Gastroesophageal sphincter (tissue), 4 donors: ENCODE data around the gene SCN1A. TPM values are rescaled to one million over a fixed set of nuclear protein-coding genes. Genes with fewer than 3 reads are reported as not detected.

Source experiments
- ATAC-seq: fragments of 150-250 bp; one replicate; pipeline ENCODE4 v1.9.1; 2016; ENCODE audit warnings: mild to moderate bottlenecking, moderate library complexity
- H3K27ac ChIP-seq, 4 donors: fragments of 200-600 bp; sonication (generic) in 3 of 4; 1 replicate in 3 of 4; 2 replicates in 1 of 4; pipeline ENCODE4 v1.5.1; 2016 to 2019
- H3K27me3 ChIP-seq: fragments of 200-600 bp; sonication (generic); one replicate; pipeline ENCODE4 v1.5.1; 2019
- H3K36me3 ChIP-seq, 2 donors: fragments of 200-600 bp; sonication (generic); one replicate each; pipeline ENCODE4 v1.5.1; 2019; ENCODE audit warnings: control low read depth in 1 of 2
- H3K4me1 ChIP-seq, 3 donors: fragments of 200-600 bp; sonication (generic); 1 replicate in 2 of 3; 2 replicates in 1 of 3; pipeline ENCODE4 v1.5.1; 2016 to 2019; ENCODE audit warnings: control low read depth in 2 of 3
- H3K4me3 ChIP-seq, 2 donors: fragments of 200-600 bp; sonication (generic); one replicate each; pipeline ENCODE4 v1.5.1; 2019; ENCODE audit warnings: mild to moderate bottlenecking in 1 of 2, moderate library complexity in 1 of 2
- H3K9me3 ChIP-seq, 3 donors: fragments of 200-600 bp; sonication (generic); one replicate each; pipeline ENCODE4 v1.5.1; 2017 to 2019; ENCODE audit warnings: control low read depth in 2 of 3
- CTCF ChIP-seq, 4 experiments: fragments of 200-600 bp in 2 of 4; fragments of 450-650 bp in 2 of 4; sonication (generic) in 1 of 4; IDR thresholded peaks; one replicate each; pipeline ENCODE4 v1.5.1; 2017 to 2019; ENCODE audit warnings: antibody characterized with exemption in 4 of 4, mild to moderate bottlenecking in 2 of 4, moderate library complexity in 2 of 4
- EP300 ChIP-seq: sonication (generic); formaldehyde crosslinking; IDR thresholded peaks from one replicate; pipeline ENCODE4 v1.6.1; 2017; ENCODE audit warnings: antibody characterized with exemption, mild to moderate bottlenecking
- POLR2A ChIP-seq, 2 donors: fragments of 450-650 bp; IDR thresholded peaks; one replicate each; pipeline ENCODE4 v1.6.1; 2017; ENCODE audit warnings: antibody characterized with exemption in 2 of 2, mild to moderate bottlenecking in 2 of 2, moderate library complexity in 1 of 2
- POLR2AphosphoS5 ChIP-seq: sonication (generic); formaldehyde crosslinking; IDR thresholded peaks from one replicate; pipeline ENCODE4 v1.6.1; 2017; ENCODE audit warnings: antibody characterized with exemption
- WGBS, 2 donors: methylation state at CpG; one replicate each; pipeline ENCODE4 v1.1.5; 2018; ENCODE audit warnings: low coverage in 1 of 2; 5-methylcytosine and 5-hydroxymethylcytosine counted together
- total RNA-seq, 4 donors: library from RNA; depleted of rRNA; stranded (reverse); fragments of >200 nt; gene quantifications; one replicate each; pipeline ENCODE4 v1.1.0, GENCODE V29; 2016

Gene SCN1A
- total RNA-seq, 4 donors from 2014 or later = 0.05 to 0.08 TPM; not detected in 2

- Histone ChIP-seq H3K27me3 (no peaks in the 10 kb centered on the region), H3K9me3 (no peaks in the 10 kb centered on the region), H3K4me3 (no peak overlapping the region), H3K4me1 (no peaks in the 10 kb centered on the region), H3K27ac (no peak overlapping the region), H3K36me3 (no peaks in the 10 kb centered on the region)
- TF ChIP-seq EP300 (no peak), POLR2A (IDR thresholded peaks at IDR 0.05) (no peak), CTCF (IDR thresholded peaks at IDR 0.05) (no peak), POLR2AphosphoS5 (no peak)
- 61 to 63% methylated on average over 5 of the region's 5 CpGs for WGBS, 2 donors
- no peak for ATAC-seq
Measured at GRCh38 chr2:166017208-166017607, 110.6 kb downstream of the SCN1A start.

- WGBS, 2 donors = 29 to 33% methylated on average over 1 of the region's 1 CpG
- ATAC-seq = no peak
- H3K4me3 ChIP-seq = no peak overlapping the region
- no peaks in the 10 kb centered on the region for H3K4me1 ChIP-seq
- H3K9me3 ChIP-seq = no peaks in the 10 kb centered on the region
- no peaks in the 10 kb centered on the region for H3K27me3 ChIP-seq
- H3K27ac ChIP-seq = no peak overlapping the region
- no peaks in the 10 kb centered on the region for H3K36me3 ChIP-seq
- no peak for TF ChIP-seq POLR2AphosphoS5
- TF ChIP-seq EP300 = no peak
- no peak for TF ChIP-seq POLR2A (IDR thresholded peaks at IDR 0.05)
- no peak for TF ChIP-seq CTCF (IDR thresholded peaks at IDR 0.05)
Measured at GRCh38 chr2:166013878-166014277, 113.9 kb downstream of the SCN1A start.

GRCh38 chr2:166011660-166012059 is 116.2 kb downstream of the SCN1A start:
- Histone ChIP-seq H3K4me3 (no peak overlapping the region), H3K27ac (no peak overlapping the region), H3K36me3 (no peaks in the 10 kb centered on the region), H3K27me3 (no peaks in the 10 kb centered on the region), H3K9me3 (no peaks in the 10 kb centered on the region), H3K4me1 (no peaks in the 10 kb centered on the region)
- WGBS, 2 donors = 86 to 100% methylated on average over 1 of the region's 1 CpG
- no peak for TF ChIP-seq POLR2A (IDR thresholded peaks at IDR 0.05)
- TF ChIP-seq EP300 = no peak
- TF ChIP-seq POLR2AphosphoS5 = no peak
- TF ChIP-seq CTCF (IDR thresholded peaks at IDR 0.05) = no peak
- no peak for ATAC-seq

GRCh38 chr2:166000401-166000800 is 127.4 kb downstream of the SCN1A start:
- Histone ChIP-seq H3K9me3 (no peaks in the 10 kb centered on the region), H3K36me3 (no peaks in the 10 kb centered on the region), H3K27me3 (no peaks in the 10 kb centered on the region), H3K4me3 (no peak overlapping the region), H3K4me1 (no peaks in the 10 kb centered on the region), H3K27ac (no peak overlapping the region)
- ATAC-seq = no peak
- no peak for TF ChIP-seq POLR2A (IDR thresholded peaks at IDR 0.05)
- WGBS, 2 donors = 49 to 56% methylated on average over 2 of the region's 2 CpGs

GRCh38 chr2:165990846-165991245 is 137.0 kb downstream of the SCN1A start:
- no peak for ATAC-seq
- Histone ChIP-seq H3K36me3 (no peaks in the 10 kb centered on the region), H3K9me3 (no peaks in the 10 kb centered on the region), H3K4me1 (no peaks in the 10 kb centered on the region), H3K4me3 (no peak overlapping the region), H3K27me3 (no peaks in the 10 kb centered on the region), H3K27ac (no peak overlapping the region)
- no peak for TF ChIP-seq EP300
- no peak for TF ChIP-seq POLR2A (IDR thresholded peaks at IDR 0.05)
- TF ChIP-seq POLR2AphosphoS5 = no peak
- no peak for TF ChIP-seq CTCF (IDR thresholded peaks at IDR 0.05)

- ATAC-seq = no peak
- 13 to 18% methylated on average over 1 of the region's 1 CpG for WGBS, 2 donors
Measured at GRCh38 chr2:165989851-165990250, 138.0 kb downstream of the SCN1A start.

More at GRCh38 chr2:165989851-165990250, 138.0 kb downstream of the SCN1A start:
- no peak overlapping the region for H3K27ac ChIP-seq
- H3K36me3 ChIP-seq = no peaks in the 10 kb centered on the region
- TF ChIP-seq POLR2A (IDR thresholded peaks at IDR 0.05) (no peak), EP300 (no peak), CTCF (IDR thresholded peaks at IDR 0.05) (no peak), POLR2AphosphoS5 (no peak)
- no peaks in the 10 kb centered on the region for H3K27me3 ChIP-seq
- H3K4me1 ChIP-seq = no peaks in the 10 kb centered on the region
- no peak overlapping the region for H3K4me3 ChIP-seq
- H3K9me3 ChIP-seq = no peaks in the 10 kb centered on the region
